Heart right ventricle (tissue), 16 donors: Measurements from ENCODE around the gene KCNQ1. TPM values are rescaled to one million over a fixed set of nuclear protein-coding genes. Genes with fewer than 3 reads are reported as not detected.

ENCODE experiments used
- ATAC-seq, 8 donors: fragments of 200-7000 bp; cut with Tn5 transposase; one replicate each; pipeline ENCODE4 v1.9.1; 2020; ENCODE audit warnings: mild to moderate bottlenecking in 8 of 8, moderate library complexity in 8 of 8, moderate number of reproducible peaks in 1 of 8
- DNase-seq, 2 donors: peaks; one replicate each; pipeline ENCODE4 v3.0.0-alpha.2; 2020
- H3K27ac ChIP-seq, 10 donors: fragments of 200-600 bp; sonication (generic) in 2 of 10; one replicate each; pipeline versions ENCODE4 v1.5.0 to v1.8.0; 2020 to 2022; ENCODE audit warnings: mild to moderate bottlenecking in 3 of 10
- H3K27me3 ChIP-seq, 7 donors: fragments of 200-600 bp; one replicate each; pipeline ENCODE4 v1.8.0; 2021 to 2022; ENCODE audit warnings: mild to moderate bottlenecking in 2 of 7
- H3K36me3 ChIP-seq, 9 donors: fragments of 200-600 bp; sonication (generic) in 1 of 9; one replicate each; pipeline versions ENCODE4 v1.5.0 to v1.8.0; 2020 to 2022; ENCODE audit warnings: mild to moderate bottlenecking in 2 of 9
- H3K4me1 ChIP-seq, 9 donors: fragments of 200-600 bp; sonication (generic) in 1 of 9; one replicate each; pipeline versions ENCODE4 v1.5.0 to v1.8.0; 2020 to 2022; ENCODE audit warnings: mild to moderate bottlenecking in 4 of 9
- H3K4me3 ChIP-seq, 10 donors: fragments of 200-600 bp; sonication (generic) in 2 of 10; one replicate each; pipeline versions ENCODE4 v1.5.0 to v1.8.0; 2020 to 2022; ENCODE audit warnings: mild to moderate bottlenecking in 7 of 10, moderate library complexity in 2 of 10
- H3K9me3 ChIP-seq, 11 donors: fragments of 200-600 bp in 10 of 11; sonication (generic) in 2 of 11; one replicate each; pipeline versions ENCODE4 v1.5.0 to v1.8.0; 2013 to 2022; ENCODE audit warnings: mild to moderate bottlenecking in 2 of 11, control low read depth in 1 of 11, moderate library complexity in 1 of 11
- WGBS, 2 donors: extraction: QIAGEN DNeasy Blood & Tissue Kit; methylation state at CpG; one replicate each; pipeline ENCODE4 v1.1.7; 2013; ENCODE audit warnings: inconsistent platforms in 1 of 2; 5-methylcytosine and 5-hydroxymethylcytosine counted together
- intact Hi-C, 10 donors: fragments of 100-400 bp; cut with DNase I; formaldehyde crosslinking; loops; one replicate each; pipeline versions ENCODE4 v1.11.1 to v1.14.2; 2022
- polyA plus RNA-seq, 2 donors: library from polyadenylated mRNA; stranded (reverse); fragments of 200-250 nt; gene quantifications; one replicate each; pipeline ENCODE4 v1.2.3, GENCODE V29; 2013
- total RNA-seq, 10 donors: library from RNA; stranded (reverse); fragmentation: NEBNext Ultra II Directional in 3 of 10; extraction: Animal tissue kit (Norgen Biotek cat#: 25700) in 3 of 10; gene quantifications; one replicate each; pipeline versions ENCODE4 v1.2.1 to v1.2.4, GENCODE V29; 2021 to 2023
- TF ChIP-seq, protein P1 (sequence below), 9 donors: fragments of 200-600 bp; sonication (generic) in 2 of 9; IDR thresholded peaks; one replicate each; pipeline versions ENCODE4 v1.5.0 to v1.8.0; 2021 to 2022; ENCODE audit warnings: antibody characterized with exemption in 9 of 9, mild to moderate bottlenecking in 5 of 9, moderate library complexity in 1 of 9
- donor health status: Arrhythmogenic right ventricular cardiomyopathy.
- donor health status: ischemic (EF 13 %, LVEDD 7.1; RV severe dilation, severe dysfunction).
- donor health status: healthy with polysubstance abuse.
- donor health status: DM: no; HTN: yes; CAD: no.
- donor health status: DM: no; HTN: no; CAD: no.
- donor health status: ischemic (EF 25% LVEDD 6.9; RV normal size, moderate dysfunction).
- donor health status: ischemic (EF 25% LVEDD 5.7; RV mildly dilated, moderate dysfunction).
- donor health status: healthy.
- donor health status: DM: yes; HTN: yes; CAD: no.
- donor health status: Ischemic cardiomyopathy.
- donor health status: ischemic (EF 35%, LVEDD 5.7; RV mildly dilated, moderate dysfunction).
- donor health status: nonischemic (EF 11% LVEDD 7.7; RV severe dilation, severe dysfunction).
- donor health status: DM: yes; HTN: yes; CAD: no.
- donor health status: PGD.
- donor health status: ischemic (EF 29% LVEDD 5.4; RV normal size, mild dysfunction).
- donor health status: nonischemic (EF 23%, LVEDD 6.1; RV moderate dilation, normal function).

KCNQ1 gene
- total and polyA plus RNA-seq, 12 donors: 19.9 to 48.2 (median 33.7) TPM

DNA sequence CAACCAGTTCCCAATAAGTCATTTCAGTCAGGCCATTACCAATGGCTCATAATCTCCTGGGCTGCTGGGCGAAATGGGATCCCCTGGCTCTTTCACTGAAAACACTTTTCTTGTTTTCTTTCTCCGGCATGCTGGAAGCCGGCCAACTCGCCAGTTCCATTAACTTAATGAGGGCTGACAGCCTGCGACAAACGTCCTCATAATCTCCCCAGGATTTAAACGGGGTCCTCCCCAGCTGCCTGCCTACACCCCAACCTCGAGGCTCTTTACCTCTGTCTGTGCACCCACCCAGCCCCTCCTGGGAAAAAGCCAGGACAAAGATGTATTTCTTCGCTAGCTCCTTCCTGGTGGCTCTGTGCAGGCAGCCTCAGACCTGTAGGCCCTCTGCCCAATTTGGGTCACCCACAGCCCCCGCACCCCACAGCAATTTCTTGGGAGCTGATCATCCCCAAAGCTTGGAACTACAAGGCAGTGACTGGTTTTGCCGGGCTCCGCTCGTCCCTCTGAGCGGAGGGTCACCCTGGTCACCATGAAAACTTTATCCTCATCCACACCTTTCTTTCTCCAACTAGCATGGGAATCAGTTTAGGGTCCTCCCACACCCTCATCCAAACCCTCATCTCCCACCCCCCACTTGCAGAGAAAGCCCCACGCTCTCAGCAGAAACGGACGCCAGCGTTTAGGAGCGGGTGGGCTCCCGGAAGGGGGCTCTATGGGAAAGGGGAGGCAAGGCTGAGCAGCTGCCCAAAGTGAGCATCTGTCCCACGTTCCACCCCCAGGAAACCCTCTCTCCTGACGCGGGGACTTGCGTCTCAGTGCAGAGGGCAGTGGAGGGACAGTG is 306.1 kb downstream of the KCNQ1 start:
- H3K4me3 ChIP-seq: no peak overlapping the region
- ATAC-seq (no peak), DNase-seq (no peak)
- TF ChIP-seq, protein P1, sequence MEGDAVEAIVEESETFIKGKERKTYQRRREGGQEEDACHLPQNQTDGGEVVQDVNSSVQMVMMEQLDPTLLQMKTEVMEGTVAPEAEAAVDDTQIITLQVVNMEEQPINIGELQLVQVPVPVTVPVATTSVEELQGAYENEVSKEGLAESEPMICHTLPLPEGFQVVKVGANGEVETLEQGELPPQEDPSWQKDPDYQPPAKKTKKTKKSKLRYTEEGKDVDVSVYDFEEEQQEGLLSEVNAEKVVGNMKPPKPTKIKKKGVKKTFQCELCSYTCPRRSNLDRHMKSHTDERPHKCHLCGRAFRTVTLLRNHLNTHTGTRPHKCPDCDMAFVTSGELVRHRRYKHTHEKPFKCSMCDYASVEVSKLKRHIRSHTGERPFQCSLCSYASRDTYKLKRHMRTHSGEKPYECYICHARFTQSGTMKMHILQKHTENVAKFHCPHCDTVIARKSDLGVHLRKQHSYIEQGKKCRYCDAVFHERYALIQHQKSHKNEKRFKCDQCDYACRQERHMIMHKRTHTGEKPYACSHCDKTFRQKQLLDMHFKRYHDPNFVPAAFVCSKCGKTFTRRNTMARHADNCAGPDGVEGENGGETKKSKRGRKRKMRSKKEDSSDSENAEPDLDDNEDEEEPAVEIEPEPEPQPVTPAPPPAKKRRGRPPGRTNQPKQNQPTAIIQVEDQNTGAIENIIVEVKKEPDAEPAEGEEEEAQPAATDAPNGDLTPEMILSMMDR (IDR thresholded peaks at IDR 0.05): no peak
- peaks cover 0 to 2% (median 0%) of the 10 kb centered on the region in 11 donors for H3K9me3 ChIP-seq
- no peaks in the 10 kb centered on the region for H3K27me3 ChIP-seq
- H3K36me3 ChIP-seq: no peaks in the 10 kb centered on the region
- no peak overlapping the region for H3K27ac ChIP-seq
- 79 to 81% methylated on average over 24 of the region's 24 CpGs for WGBS, 2 donors
- intact Hi-C loops: no loop called here
- H3K4me1 ChIP-seq: no peaks in the 10 kb centered on the region

GRCh38 chr11:2751523-2752203 is 306.9 kb downstream of the KCNQ1 start:
- intact Hi-C loops: no loop called here
- peak in 1 of 8 donors; percentile 18 for ATAC-seq
- no peaks in the 10 kb centered on the region for H3K27me3 ChIP-seq
- H3K4me1 ChIP-seq: no peaks in the 10 kb centered on the region
- H3K27ac ChIP-seq: no peak overlapping the region
- TF ChIP-seq, protein P1 (IDR thresholded peaks at IDR 0.05): no peak
- DNase-seq: no peak
- 95 to 96% methylated on average over 24 of the region's 24 CpGs for WGBS, 2 donors
- H3K36me3 ChIP-seq: no peaks in the 10 kb centered on the region
- H3K4me3 ChIP-seq: no peak overlapping the region
- H3K9me3 ChIP-seq: peaks cover 0 to 10% (median 0%) of the 10 kb centered on the region in 11 donors

GRCh38 chr11:2752204-2752770 is 307.5 kb downstream of the KCNQ1 start:
- H3K4me3 ChIP-seq: no peak overlapping the region
- DNase-seq (no peak), ATAC-seq (no peak)
- WGBS, 2 donors: 94 to 95% methylated on average over 12 of the region's 12 CpGs
- H3K27me3 ChIP-seq: no peaks in the 10 kb centered on the region
- peaks cover 0 to 16% (median 0%) of the 10 kb centered on the region in 11 donors for H3K9me3 ChIP-seq
- H3K4me1 ChIP-seq: no peaks in the 10 kb centered on the region
- intact Hi-C loops: no loop called here
- H3K36me3 ChIP-seq: no peaks in the 10 kb centered on the region
- no peak overlapping the region for H3K27ac ChIP-seq
- TF ChIP-seq, protein P1 (IDR thresholded peaks at IDR 0.05): no peak

- WGBS, 2 donors: 88 to 89% methylated on average over 12 of the region's 12 CpGs
- no peak for ATAC-seq
- DNase-seq: no peak
- Histone ChIP-seq H3K4me1 (no peaks in the 10 kb centered on the region), H3K27ac (no peak overlapping the region), H3K27me3 (no peaks in the 10 kb centered on the region), H3K4me3 (no peak overlapping the region), H3K9me3 (peaks cover 0 to 21% (median 0%) of the 10 kb centered on the region in 11 donors), H3K36me3 (no peaks in the 10 kb centered on the region)
- intact Hi-C loops: no loop called here
- TF ChIP-seq, protein P1 (IDR thresholded peaks at IDR 0.05): no peak
Measured at GRCh38 chr11:2752923-2753322, 308.1 kb downstream of the KCNQ1 start.
